Stimulated activated CD4-positive, alpha-beta T cell treated with anti-CD3 and anti-CD28 coated beads, Interleukin-15, amount 100 ng/mL, for 24 hours (primary cell): ENCODE results near the gene PCYOX1L.

Experiments used
- DNase-seq: peaks from one replicate; pipeline ENCODE4 v3.0.0-alpha.2; 2020

The PCYOX1L gene

DNA sequence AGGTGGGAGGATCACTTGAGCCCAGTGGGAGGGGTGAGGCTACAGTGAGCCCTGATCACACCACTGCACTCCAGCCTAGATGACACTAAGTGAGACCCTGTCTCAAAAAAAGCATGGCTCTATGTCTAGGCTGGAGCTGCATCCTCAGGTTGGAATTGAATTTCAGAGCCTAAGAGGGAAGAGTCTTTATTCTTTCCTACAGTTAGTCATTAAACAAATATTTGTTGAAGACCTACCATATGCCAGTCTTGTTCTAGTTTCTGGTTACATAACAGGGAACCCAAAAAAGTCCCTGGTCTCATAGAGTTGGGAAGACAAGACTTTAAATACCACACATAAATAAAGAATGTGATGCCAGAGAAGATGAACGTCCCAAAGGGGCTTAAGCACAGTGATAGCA, 19.5 kb upstream of the PCYOX1L start:
- no peak for DNase-seq

DNA sequence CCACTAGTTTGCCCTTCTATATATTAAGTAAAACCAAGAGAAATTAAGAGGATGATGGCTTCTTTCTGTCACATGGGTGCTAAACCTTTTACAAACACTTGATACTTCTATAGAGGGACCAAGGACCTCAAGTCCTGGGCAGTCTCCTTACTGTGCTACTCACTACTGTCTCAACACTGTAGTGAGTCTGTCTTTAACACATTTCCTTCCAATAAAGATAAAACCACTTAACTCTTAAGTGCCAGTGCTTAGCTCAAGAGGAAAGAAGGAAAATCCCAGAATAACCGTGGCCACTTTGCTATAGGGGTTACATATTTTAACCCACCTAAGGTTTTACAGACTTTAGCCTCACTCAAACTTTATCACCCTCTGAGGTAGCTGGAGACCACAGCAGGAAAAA, 16.9 kb upstream of the PCYOX1L start:
- DNase-seq = no peak

DNA sequence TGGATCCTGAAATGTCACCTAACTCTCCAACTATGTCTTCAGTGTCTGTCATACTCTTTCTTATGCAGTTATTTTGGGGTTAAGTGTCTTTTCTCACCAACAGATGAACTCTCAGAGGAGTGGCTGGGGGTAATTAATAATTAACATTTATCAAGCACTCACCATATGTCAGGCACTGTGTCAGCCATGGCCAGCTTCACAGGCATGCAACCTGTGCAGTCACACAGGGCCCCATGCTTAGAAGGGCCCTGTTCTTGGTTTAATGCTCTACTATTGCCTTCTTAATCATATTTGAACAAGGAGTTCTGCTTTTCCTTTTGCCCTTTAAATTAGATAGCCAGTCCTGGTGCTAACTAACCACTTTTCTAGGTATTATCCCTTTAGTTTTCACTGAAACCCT, 16.0 kb upstream of the PCYOX1L start:
- DNase-seq = no peak

DNA sequence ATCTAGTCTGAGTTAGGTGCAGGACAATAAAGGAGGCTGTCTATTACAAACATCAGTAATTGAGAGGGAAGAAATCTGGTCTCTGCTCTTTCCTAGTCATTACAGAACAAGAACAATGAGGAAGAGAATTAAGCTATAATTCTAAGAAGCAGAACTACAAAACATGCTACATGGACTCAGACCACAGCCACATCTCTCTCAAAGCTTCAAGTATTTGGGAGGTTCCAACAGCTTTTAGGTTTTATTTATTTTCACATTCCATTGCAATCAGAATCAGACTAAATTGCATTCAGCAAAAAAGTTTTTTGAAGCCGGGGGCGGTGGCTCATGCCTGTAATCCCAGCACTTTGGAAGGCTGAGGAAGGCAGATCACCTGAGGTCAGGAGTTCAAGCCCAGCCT, 13.7 kb upstream of the PCYOX1L start:
- DNase-seq = no peak

DNA sequence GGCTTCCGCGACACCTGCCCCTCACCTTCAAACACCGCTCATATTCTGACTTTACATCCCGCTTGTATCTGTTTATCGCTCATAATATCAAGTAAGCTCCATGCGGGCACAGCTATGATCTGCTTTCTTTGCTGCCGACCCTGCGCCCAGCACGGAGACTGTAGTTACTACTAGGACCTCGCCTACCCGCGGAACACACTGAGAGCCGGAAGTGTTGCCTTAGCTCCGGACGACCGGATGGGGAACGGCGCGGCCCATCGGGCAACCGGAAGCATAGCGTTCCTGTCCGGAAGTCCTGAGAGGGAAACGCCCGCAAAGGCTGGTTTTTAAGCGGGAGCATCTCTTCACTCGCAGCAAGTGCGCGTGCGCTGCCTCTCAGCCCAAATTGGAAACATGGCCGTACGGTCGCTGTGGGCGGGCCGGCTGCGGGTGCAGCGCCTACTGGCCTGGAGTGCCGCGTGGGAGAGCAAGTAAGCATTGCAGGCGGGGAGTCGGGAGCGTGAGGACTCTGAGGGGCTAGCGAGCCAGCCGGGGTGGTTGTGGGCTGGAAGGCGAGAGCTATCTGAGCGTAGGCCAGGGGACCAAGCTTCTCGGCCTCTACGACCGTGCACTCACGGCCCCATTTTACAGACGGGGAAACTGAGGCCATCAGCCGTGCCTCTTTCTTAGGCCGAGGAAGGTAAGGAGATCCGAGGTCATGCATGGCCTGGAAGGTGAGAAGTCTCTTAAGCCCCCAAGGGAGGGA, 12.5 kb upstream of the PCYOX1L start, which contains the start of gene GRPEL2:
Gene GRPEL2, plus strand, starts transcription at position 353 of the 745 bp plus-strand sequence. Its CDS starts 41 bp downstream, at position 394.
- peak; percentile 97 for DNase-seq

DNA sequence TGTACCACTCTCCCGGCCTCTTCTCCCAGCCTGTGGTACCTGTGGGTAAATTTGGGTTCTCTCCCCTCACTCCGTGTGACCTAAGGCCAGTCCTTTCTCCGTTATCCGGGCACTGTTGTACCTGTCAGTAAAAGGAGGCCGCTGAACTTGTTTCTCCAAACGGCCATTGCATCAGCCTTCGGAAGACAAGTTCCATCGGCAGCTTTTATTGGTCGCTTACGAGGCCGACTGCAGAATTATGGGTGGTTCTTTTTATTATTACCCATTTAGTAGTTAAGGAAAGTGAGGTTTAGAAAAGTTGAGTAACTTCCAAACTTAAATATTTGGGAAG, 12.0 kb upstream of the PCYOX1L start:
- peak; percentile 40 for DNase-seq

DNA sequence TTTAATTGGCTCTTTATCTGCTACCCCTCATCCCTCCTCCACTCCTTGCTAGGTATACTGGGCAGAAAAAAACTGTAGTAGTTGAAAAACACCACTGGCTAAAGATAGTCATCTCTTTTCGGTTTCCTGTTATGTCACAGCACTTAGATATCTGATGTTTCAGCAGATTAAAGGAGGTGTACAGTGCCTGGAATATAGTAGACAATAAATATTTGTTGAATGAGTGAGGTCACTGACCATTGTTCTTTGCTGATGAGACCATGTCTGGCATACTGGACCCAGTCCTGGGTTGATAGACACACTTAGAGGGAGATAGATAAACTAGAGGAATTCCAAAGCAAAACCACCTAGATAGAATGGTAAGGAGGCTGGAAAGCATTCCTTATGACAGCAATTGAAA, 9.3 kb upstream of the PCYOX1L start:
- DNase-seq = no peak

DNA sequence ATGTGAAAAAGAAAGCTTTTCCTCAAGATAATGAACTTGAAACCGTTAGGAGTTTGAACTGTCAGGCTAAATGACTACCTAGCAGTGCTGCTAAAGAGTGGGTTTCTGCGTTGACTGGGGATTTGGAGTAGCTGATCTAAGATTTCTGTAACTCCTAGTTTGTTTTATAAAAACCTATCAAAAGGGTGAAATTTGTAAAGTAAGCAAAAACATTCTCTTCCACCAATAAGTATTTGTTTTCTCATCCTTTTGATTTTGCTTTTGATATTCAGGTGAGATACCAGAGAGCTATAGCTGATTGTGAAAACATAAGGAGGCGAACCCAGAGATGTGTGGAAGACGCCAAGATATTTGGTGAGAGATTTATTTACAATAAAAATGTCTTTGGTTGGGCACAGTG, 8.5 kb upstream of the PCYOX1L start:
- no peak for DNase-seq

DNA sequence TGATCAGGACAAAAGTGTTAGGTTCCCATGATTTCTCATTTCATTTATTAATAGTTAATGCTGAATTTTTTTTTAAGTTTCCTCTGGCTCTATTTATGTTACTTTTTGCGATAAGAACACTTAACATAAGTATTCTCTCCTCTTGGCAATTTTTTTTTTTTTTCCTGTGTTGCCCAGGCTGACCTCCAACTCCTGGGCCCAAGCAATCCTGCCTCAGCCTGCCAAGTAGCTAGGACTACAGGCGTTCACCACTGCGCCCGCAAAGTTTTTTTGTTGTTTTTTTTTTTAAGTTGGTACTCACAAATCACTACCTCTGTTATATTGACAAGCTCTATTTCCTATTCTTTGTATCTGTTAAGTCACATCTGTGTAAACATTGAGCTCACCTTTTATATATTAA, 5.7 kb upstream of the PCYOX1L start:
- DNase-seq = no peak

DNA sequence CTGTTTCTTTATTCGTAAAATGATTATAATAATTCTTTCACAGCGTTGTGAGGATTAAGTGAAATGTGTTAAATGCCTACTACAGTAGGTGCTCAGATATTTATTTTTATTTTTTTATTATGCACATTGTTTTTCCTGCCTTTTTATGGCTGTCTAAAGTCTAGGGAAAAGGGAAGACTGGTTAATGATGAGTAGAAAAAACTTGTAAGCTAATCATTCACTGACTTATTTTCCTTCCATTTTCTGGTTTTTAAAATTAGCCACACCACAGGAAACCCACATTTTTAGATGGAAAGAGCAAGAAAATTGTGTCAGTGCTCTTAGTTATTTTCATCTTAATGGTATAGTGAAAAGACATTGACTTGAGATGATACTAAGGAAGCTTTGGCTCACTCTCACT, 3.9 kb upstream of the PCYOX1L start:
- DNase-seq = no peak

DNA sequence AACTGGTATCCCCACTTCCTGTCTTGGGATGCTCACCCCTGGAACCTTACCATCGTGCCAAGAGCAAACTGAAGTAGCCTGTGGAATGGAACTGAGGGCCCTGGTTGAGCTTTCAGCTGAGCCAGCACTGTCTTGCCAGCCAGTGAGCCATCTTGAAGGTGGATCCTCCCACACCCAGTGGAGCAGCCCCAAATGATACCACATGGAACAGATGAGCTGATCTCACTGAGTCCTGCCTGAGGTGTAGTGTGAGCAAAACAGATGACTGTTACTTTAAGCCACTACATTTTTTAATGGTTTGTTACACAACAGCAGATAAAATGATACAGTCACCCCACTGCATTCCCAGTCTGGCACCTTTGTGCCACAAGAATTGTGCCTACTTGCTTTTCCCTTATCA, 2.2 kb upstream of the PCYOX1L start:
- DNase-seq = peak; percentile 32

DNA sequence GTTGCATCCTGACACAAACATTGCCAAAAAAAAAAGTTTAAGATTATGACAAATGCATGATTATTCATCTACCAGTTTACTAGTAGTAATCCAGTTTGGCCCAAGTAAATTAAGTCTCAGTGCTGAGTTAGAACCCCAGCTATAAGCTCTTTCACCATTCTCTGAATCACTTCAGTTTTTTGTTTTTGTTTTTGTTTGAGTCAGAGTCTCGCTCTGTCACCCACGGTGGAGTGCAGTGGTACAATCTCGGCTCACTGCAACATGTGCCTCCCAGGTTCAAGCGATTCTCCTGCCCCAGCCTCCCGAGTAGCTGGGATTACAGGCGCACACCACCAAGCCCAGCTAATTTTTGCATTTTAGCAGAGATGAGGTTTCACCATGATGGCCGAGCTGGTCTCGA, 1.5 kb upstream of the PCYOX1L start:
- peak; percentile 32 for DNase-seq

DNA sequence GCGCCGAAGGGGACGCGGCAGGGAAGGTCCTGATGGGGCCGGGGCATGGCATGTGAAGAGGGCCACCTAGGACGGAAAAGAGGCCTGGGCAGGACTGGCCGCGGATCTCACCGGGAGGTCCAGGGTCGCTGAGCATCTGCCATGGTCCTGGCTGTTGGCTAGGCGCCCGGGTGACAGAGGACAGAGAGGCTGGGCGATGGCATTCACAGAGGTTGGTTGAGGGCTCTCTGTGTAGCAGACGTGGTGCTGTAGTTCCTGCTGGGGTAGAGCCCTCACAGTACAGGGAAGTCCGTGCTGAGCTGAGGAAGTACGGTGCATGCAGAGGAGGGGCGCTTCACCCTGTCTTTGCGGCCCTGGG, 427 bp downstream of the PCYOX1L start:
- peak; percentile 42 for DNase-seq

DNA sequence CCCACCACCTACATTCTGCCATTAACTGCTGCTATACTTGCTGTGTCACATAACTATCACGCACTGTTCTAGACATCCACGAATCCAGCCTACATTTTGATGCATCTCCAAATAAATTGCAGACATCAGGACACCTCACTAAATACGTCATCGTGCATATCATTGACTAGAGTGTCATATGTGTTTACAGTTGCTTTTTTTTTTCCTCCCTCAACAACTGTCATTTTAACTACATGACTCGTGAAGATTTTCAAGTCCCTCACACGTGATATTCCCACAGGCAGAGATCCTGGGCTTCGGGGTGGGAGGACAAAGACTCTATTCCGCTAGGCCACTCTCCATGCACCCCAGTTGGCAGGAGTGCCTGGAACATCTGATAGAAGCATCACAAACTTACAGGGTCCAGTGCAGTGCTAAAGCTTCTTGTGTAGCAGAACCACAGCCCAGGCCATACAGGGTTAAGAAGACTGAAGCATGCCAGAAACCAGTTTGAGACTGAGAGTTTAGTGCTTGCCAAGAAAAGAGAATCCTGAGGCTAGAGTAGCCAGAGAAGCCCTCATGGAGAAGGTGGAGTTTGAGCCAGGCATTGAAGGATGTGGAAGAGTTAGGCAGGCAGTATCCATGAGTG, 1.1 kb downstream of the PCYOX1L start:
- DNase-seq = no peak

DNA sequence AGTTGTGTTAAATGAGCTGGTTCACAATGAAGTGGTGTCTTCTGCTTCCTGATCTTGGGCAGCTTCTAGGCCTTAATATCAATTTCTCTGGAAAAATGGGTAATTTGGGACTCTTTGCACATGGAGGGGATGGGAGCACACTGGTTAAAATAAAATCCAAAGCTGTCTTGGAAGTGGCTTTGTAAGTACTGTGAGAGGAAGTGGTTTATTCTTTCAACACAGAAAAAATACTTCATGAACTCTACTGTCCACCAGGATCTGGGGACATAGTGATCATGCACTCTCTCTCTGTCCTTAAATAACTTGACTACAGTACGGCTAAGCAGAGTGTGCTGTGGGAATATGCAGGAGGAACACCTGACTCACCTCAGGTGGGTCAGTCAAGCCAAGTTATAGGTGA, 2.4 kb downstream of the PCYOX1L start:
- no peak for DNase-seq

DNA sequence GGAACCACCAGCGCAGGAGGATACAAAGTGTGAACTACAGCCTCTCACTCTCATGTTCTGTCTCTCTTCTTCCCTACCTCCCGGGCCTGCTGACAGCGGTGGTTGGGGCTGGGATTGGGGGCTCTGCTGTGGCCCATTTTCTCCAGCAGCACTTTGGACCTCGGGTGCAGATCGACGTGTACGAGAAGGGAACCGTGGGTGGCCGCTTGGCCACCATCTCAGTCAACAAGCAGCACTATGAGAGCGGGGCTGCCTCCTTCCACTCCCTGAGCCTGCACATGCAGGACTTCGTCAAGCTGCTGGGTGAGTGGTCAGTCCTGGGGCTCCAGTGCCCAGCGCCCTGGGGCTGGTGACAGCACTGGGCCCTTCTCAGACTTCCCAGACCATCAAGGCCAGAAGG, 4.7 kb downstream of the PCYOX1L start:
- DNase-seq = no peak

DNA sequence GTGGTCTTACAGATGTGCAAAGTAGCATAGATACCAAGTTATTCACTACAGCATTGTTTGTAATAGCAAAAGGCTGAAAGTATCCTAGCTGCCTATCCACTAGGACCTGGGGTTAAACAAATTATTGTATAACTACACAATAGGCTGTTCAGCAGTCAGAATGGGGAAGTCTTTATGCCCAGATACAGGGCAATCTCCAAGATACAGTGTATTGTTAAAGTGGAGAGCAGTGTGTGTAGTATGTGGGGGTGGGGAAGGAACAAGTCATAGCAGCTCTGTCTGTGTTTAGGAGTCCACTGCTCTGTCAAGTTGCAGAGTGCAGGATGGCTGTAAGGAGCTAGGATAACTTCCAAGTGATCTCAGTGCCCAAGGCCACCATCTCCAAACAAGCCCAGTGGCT, 5.5 kb downstream of the PCYOX1L start:
- no peak for DNase-seq

DNA sequence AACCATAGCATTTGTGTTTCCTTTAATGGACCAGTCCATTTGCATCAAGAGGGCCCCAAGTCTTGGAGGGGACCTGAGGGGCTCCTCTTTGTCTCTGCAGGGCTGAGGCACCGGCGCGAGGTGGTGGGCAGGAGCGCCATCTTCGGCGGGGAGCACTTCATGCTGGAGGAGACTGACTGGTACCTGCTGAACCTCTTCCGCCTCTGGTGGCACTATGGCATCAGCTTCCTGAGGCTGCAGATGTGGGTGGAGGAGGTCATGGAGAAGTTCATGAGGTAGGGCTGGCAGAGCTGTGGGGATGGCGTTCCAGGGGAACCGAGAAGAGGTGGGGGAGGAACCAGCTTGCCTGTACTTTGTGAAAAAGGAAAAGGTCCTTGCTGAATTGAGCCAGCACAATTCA, 6.1 kb downstream of the PCYOX1L start:
- DNase-seq = no peak

DNA sequence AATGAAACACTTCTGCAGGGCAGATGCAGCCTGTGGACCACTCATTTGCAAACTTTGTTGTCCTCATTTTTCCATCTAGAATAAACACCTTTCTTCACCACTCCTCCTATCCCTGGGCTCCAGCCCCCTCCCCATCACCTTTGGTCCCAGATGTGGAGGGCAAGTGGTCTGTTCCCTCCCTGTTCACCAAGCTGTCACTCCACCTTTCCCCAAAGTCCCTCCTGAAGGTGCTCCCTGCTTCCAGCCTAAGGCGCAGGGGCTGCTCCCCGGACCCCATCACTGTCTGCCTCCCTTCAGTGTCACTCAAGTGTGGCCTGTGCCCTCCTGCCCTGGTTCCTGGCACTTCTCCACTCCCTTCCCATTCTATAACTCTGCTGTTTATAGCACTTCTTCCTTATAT, 6.9 kb downstream of the PCYOX1L start:
- DNase-seq = no peak

DNA sequence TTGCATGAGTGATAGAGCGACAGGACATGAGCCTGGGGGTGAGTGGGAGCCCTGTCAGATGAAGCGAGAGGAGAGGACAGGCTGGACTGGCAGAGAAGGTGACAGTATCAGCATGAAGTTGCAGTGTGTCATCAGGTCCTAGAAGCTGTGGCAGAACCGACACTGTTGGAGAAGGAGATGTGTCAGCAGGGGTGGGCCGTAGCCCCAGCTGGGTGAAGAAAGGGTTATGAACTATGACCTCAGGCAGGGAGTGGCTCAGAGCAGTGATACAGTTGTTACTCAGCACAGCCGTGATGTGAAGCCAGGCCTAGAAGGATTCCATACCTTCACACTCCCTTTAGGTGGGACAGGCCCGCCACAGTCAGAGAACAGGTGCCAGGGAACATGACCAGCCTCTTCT, 7.6 kb downstream of the PCYOX1L start:
- no peak for DNase-seq

DNA sequence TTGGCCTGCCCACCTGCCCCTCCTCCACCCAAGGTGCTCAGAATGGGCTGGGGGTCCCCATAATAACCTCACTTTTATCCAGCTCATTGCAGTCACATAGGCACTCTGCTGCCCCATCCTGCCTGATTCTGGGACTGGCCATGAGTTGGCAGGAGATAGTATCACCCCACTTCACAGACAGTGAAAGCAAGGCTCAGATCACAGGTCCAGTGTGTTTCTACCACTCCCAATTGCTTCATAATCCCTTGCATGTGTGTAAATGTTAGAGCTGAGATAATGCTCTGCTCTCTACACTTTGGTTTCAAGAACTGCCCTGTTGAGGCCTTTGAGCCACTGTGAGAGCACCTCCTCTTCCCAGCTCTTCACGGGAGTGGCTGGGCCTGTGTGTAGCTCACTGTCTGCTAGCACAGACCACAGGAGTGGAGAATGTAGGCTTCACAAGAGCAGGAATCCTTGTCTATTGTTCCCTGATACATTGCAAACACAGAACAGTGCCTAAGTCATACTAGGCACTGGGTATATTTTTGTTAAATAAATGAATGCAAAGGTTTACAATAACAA, 8.4 kb downstream of the PCYOX1L start:
- DNase-seq = no peak

DNA sequence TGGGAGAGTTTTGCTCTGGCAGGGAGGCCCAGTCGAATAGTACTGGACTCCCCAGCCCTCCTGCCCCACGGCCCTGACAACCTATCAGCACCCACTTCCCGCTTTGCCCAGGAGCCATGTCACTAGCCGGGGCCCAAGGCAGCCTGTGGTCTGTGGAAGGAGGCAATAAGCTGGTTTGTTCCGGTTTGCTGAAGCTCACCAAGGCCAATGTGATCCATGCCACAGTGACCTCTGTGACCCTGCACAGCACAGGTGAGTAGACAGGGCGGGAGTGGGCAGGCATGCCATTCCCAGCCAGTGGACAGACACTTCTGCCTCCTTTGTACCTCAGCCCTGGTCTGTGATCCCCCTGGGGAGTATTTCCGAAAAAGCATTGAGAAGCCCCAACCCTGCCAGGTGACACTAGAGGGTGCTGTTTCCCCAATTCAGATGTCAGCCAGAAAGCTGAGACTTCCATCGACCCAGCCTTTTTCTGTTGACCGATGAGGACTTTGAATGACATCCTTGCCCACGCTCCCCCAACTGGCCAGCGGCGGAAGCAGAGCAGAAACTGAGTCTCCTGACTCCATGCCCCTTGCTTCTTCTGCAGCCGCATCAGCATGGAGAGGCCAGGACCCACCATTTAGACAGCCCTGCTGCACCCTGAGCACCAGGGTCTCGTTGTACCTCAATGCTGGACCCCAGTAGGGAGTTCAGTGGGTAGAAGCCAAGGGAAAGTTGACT, 9.6 kb downstream of the PCYOX1L start:
- peak; percentile 62 for DNase-seq

DNA sequence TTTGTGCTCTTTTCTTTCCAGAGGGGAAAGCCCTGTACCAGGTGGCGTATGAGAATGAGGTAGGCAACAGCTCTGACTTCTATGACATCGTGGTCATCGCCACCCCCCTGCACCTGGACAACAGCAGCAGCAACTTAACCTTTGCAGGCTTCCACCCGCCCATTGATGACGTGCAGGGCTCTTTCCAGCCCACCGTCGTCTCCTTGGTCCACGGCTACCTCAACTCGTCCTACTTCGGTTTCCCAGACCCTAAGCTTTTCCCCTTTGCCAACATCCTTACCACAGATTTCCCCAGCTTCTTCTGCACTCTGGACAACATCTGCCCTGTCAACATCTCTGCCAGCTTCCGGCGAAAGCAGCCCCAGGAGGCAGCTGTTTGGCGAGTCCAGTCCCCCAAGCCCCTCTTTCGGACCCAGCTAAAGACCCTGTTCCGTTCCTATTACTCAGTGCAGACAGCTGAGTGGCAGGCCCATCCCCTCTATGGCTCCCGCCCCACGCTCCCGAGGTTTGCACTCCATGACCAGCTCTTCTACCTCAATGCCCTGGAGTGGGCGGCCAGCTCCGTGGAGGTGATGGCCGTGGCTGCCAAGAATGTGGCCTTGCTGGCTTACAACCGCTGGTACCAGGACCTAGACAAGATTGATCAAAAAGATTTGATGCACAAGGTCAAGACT, 10.3 kb downstream of the PCYOX1L start:
- DNase-seq = no peak

DNA sequence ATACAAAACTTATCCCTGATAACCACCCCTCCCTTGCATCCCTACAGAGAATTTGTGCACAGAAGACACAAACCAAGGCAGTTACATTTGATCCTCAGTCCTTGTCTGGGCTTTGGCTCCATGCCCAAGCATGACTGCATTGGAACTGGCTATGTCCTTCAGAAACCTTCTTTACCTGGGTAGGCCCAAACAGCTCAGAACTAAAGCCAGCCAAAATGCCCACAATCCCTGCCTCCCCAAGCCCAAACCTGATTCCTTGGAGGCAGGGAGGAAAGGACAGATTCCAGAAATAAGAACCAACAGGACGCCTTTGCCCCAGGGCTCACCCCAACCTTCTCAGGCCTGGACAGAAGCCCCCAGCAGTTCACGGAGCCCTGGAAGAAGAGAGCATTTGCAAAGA, 13.0 kb downstream of the PCYOX1L start:
- no peak for DNase-seq
